OCI-LY1 (cell line): ENCODE data around the gene FDXR.

Experiments used
- H2AFZ ChIP-seq: fragments of 200-600 bp; sonication (generic), shearing (Covaris generic); 2 replicates; pipeline ENCODE4 v1.6.0; 2014; ENCODE audit warnings: antibody characterized with exemption, mild to moderate bottlenecking, low read length
- H3F3A ChIP-seq: fragments of 200-600 bp; sonication (generic), shearing (Covaris generic); 2 replicates; pipeline ENCODE4 v1.6.0; 2014; ENCODE audit warnings: mild to moderate bottlenecking, antibody characterized with exemption, low read length, moderate library complexity; ENCODE audit not compliant: insufficient read depth
- H3K27ac ChIP-seq: fragments of 200-600 bp; sonication (generic); 2 replicates; pipeline ENCODE4 v1.5.1; 2014; ENCODE audit warnings: low read length, mixed run types, mild to moderate bottlenecking, low read depth; ENCODE audit not compliant: poor library complexity, severe bottlenecking
- H3K27me3 ChIP-seq: fragments of 200-600 bp; sonication (generic); 2 replicates; pipeline ENCODE4 v1.6.0; 2014; ENCODE audit warnings: antibody characterized with exemption, mild to moderate bottlenecking, low read length, moderate library complexity; ENCODE audit not compliant: insufficient read depth
- H3K36me3 ChIP-seq: fragments of 200-600 bp; sonication (generic); 2 replicates; pipeline ENCODE4 v1.6.1; 2014; ENCODE audit warnings: mild to moderate bottlenecking, antibody characterized with exemption, low read length, moderate library complexity, mixed read lengths; ENCODE audit not compliant: insufficient read depth
- H3K4me1 ChIP-seq: fragments of 200-600 bp; sonication (generic); 2 replicates; pipeline ENCODE4 v1.5.1; 2014; ENCODE audit warnings: mild to moderate bottlenecking, low read length, moderate library complexity; ENCODE audit not compliant: insufficient read depth, severe bottlenecking
- H3K4me2 ChIP-seq: fragments of 200-600 bp; sonication (generic), shearing (Covaris generic); 2 replicates; pipeline ENCODE4 v1.6.1; 2014; ENCODE audit warnings: low read length
- H3K4me3 ChIP-seq: fragments of 200-600 bp; sonication (generic); 2 replicates; pipeline ENCODE4 v1.5.1; 2014; ENCODE audit warnings: low read length, low read depth, mild to moderate bottlenecking, mixed read lengths; ENCODE audit not compliant: poor library complexity, severe bottlenecking
- H3K79me2 ChIP-seq: fragments of 200-600 bp; shearing (Covaris generic); 2 replicates; pipeline ENCODE4 v1.6.1; 2016; ENCODE audit warnings: mixed run types, low read length, mixed read lengths; ENCODE audit not compliant: insufficient read depth
- H3K9ac ChIP-seq: fragments of 200-600 bp; sonication (generic), shearing (Covaris generic); 2 replicates; pipeline ENCODE4 v1.6.1; 2014; ENCODE audit warnings: mild to moderate bottlenecking, low read length, mixed read lengths
- H3K9me2 ChIP-seq: fragments of 200-600 bp; sonication (generic), shearing (Covaris generic); 2 replicates; pipeline ENCODE4 v1.6.1; 2014; ENCODE audit warnings: low read depth, mild to moderate bottlenecking, low read length, mixed read lengths
- H3K9me3 ChIP-seq: fragments of 200-600 bp; shearing (Covaris generic); 2 replicates; pipeline ENCODE4 v1.6.1; 2014; ENCODE audit warnings: low read length, mixed read lengths
- H4K20me1 ChIP-seq: fragments of 200-600 bp; sonication (generic), shearing (Covaris generic); 2 replicates; pipeline ENCODE4 v1.6.0; 2016; ENCODE audit warnings: mild to moderate bottlenecking, low read length; ENCODE audit not compliant: insufficient read depth
- EZH2 ChIP-seq: fragments of 200-600 bp; sonication (generic), shearing (Covaris generic); IDR thresholded peaks from 2 replicates; pipeline ENCODE4 v1.8.0; 2017; ENCODE audit warnings: borderline replicate concordance, mixed run types, mild to moderate bottlenecking, antibody characterized with exemption, low read length, moderate library complexity, mixed read lengths
- TF ChIP-seq, protein P1 (sequence below): fragments of 200-600 bp; sonication (generic), shearing (Covaris generic); IDR thresholded peaks from 2 replicates; pipeline ENCODE4 v1.5.1; 2017; ENCODE audit warnings: mild to moderate bottlenecking, antibody characterized with exemption, low read length, moderate library complexity, mixed read lengths

Gene FDXR

DNA sequence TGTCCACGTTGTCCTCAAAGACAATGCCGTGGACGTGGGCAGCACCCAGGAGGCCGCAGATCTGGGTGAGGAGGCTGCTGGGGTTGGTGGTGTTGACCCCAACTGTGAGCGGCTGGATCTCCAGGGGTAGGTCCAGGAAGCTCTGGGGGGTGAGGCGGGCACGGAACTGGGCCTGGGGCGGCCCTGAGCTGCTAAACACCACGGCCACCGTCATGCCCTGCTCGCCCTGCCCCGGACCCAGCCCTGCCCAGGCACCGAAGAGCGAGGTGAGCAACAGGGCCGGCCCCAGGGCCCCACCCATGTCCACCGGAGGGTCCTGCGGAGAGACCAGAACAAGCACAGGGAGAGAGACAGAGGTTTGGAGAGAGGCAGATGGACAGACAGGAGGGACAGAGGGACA, 18.0 kb downstream of the FDXR start:
- TF ChIP-seq, protein P1, sequence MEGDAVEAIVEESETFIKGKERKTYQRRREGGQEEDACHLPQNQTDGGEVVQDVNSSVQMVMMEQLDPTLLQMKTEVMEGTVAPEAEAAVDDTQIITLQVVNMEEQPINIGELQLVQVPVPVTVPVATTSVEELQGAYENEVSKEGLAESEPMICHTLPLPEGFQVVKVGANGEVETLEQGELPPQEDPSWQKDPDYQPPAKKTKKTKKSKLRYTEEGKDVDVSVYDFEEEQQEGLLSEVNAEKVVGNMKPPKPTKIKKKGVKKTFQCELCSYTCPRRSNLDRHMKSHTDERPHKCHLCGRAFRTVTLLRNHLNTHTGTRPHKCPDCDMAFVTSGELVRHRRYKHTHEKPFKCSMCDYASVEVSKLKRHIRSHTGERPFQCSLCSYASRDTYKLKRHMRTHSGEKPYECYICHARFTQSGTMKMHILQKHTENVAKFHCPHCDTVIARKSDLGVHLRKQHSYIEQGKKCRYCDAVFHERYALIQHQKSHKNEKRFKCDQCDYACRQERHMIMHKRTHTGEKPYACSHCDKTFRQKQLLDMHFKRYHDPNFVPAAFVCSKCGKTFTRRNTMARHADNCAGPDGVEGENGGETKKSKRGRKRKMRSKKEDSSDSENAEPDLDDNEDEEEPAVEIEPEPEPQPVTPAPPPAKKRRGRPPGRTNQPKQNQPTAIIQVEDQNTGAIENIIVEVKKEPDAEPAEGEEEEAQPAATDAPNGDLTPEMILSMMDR = no peak
- TF ChIP-seq EZH2 = no peak

DNA sequence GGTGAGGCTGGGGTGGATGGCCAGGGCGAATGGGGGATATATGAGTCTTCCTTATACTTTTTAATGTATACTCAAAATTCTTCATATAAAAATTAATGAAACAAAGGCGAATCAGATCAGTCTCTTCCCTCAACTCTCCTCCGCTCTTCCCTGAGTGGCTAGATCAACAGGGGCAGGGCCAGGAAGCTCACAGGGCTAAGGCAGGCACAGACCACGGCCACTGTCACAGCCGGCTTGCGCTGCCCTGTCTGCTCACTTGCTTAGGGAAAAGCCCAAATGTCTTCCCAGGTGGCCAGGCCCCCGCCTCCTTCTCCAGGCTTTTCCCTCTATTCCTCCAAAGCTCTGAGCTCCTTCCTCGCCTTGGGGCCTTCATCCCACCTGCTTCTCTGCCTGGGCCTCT, 19.1 kb downstream of the FDXR start:
- Histone ChIP-seq H3K4me1 (no peaks in the 10 kb centered on the region), H3K36me3 (no peaks in the 10 kb centered on the region), H3K4me3 (no peak overlapping the region), H3K79me2 (no peaks in the 10 kb centered on the region), H4K20me1 (no peaks in the 10 kb centered on the region), H3K9me2 (no peaks in the 10 kb centered on the region), H3K9ac (no peak overlapping the region), H3F3A (no peaks in the 10 kb centered on the region), H3K27me3 (0 out of 2 replicates have a peak, but pooled peaks cover 3% of the 10 kb centered on the region), H3K27ac (no peak overlapping the region), H3K4me2 (no peak overlapping the region), H3K9me3 (no peaks in the 10 kb centered on the region), H2AFZ (no peak overlapping the region)
- TF ChIP-seq, protein P1 = no peak
- no peak for TF ChIP-seq EZH2

More for the DNA sequence above, 18.0 kb downstream of the FDXR start:
- 0 out of 2 replicates have a peak, but pooled peaks cover 8% of the 10 kb centered on the region for H3K27me3 ChIP-seq
- no peaks in the 10 kb centered on the region for H3K9me3 ChIP-seq
- H3K4me3 ChIP-seq = no peak overlapping the region
- H3K4me1 ChIP-seq = no peaks in the 10 kb centered on the region
- H2AFZ ChIP-seq = no peak overlapping the region
- H3K36me3 ChIP-seq = no peaks in the 10 kb centered on the region
- H3K9ac ChIP-seq = no peak overlapping the region
- no peaks in the 10 kb centered on the region for H3K79me2 ChIP-seq
- no peaks in the 10 kb centered on the region for H3F3A ChIP-seq
- no peak overlapping the region for H3K27ac ChIP-seq
- no peaks in the 10 kb centered on the region for H4K20me1 ChIP-seq
- H3K9me2 ChIP-seq = no peaks in the 10 kb centered on the region
- H3K4me2 ChIP-seq = no peak overlapping the region

DNA sequence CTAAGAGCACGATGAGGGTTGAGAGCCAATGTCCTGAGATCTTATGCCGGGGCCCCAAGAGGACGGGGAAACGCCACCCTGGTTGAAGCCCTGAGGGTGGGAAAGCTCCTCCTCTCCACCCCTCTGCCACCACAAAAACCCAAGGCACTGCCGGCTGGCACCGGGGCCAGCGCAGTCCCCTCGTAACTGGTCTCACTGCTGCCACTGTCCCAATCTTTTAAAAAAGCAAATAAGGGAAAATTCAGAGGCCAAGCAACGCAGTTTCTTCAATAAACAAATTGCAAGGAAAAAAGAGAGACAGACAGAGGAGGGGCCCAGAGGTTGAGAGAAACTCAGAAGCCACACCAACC, 19.8 kb downstream of the FDXR start:
- Histone ChIP-seq H3K4me2 (no peak overlapping the region), H3K36me3 (no peaks in the 10 kb centered on the region), H3K79me2 (no peaks in the 10 kb centered on the region), H3K9me2 (no peaks in the 10 kb centered on the region), H3K27ac (no peak overlapping the region), H3K27me3 (0 out of 2 replicates have a peak, but pooled peaks cover 3% of the 10 kb centered on the region), H4K20me1 (no peaks in the 10 kb centered on the region), H3K4me3 (no peak overlapping the region), H3K9ac (no peak overlapping the region), H3K4me1 (no peaks in the 10 kb centered on the region), H3K9me3 (no peaks in the 10 kb centered on the region), H2AFZ (no peak overlapping the region), H3F3A (no peaks in the 10 kb centered on the region)
- no peak for TF ChIP-seq EZH2
- TF ChIP-seq, protein P1 = no peak
